Progenitor cell of endocrine pancreas (in vitro differentiated cells): ENCODE results near the gene CHRD. TPM values are rescaled to one million over a fixed set of nuclear protein-coding genes. Genes with fewer than 3 reads are reported as not detected.
A peak's percentile ranks its signal among the peaks of the same experiment; 100 is the strongest.

Experiments
- DNase-seq: peaks from one replicate; pipeline ENCODE4 v3.0.0; 2021; ENCODE audit warnings: low spot score; ENCODE audit not compliant: unreplicated experiment
- H3K27ac Mint-ChIP-seq: 2 replicates; pipeline ENCODE4 v1.8.0; 2021; ENCODE audit warnings: mild to moderate bottlenecking, moderate library complexity, mixed read lengths
- H3K27me3 Mint-ChIP-seq: 2 replicates; pipeline ENCODE4 v1.8.0; 2021; ENCODE audit warnings: mixed read lengths
- H3K36me3 Mint-ChIP-seq: 2 replicates; pipeline ENCODE4 v1.8.0; 2022; ENCODE audit warnings: mixed read lengths; ENCODE audit not compliant: insufficient read depth
- H3K4me1 Mint-ChIP-seq: 2 replicates; pipeline ENCODE4 v1.8.0; 2021; ENCODE audit warnings: low read depth, mixed read lengths
- H3K4me3 Mint-ChIP-seq: 2 replicates; pipeline ENCODE4 v1.8.0; 2021; ENCODE audit warnings: low read depth, mild to moderate bottlenecking, moderate library complexity, mixed read lengths
- H3K9me3 Mint-ChIP-seq: 2 replicates; pipeline ENCODE4 v1.8.0; 2021; ENCODE audit warnings: low read depth, mixed read lengths
- total RNA-seq: library from RNA; stranded (reverse); gene quantifications from 2 replicates; pipeline ENCODE4 v1.2.1, GENCODE V29; 2021
- TF ChIP-seq, protein P1 (sequence below): fragments of 200-600 bp; sonication (generic); IDR thresholded peaks from one replicate; pipeline ENCODE4 v1.5.0; 2021; ENCODE audit warnings: antibody characterized with exemption, mild to moderate bottlenecking; ENCODE audit not compliant: unreplicated experiment

The CHRD gene
- total RNA-seq, 1 donor from 2014 or later = 13.0 TPM

DNA sequence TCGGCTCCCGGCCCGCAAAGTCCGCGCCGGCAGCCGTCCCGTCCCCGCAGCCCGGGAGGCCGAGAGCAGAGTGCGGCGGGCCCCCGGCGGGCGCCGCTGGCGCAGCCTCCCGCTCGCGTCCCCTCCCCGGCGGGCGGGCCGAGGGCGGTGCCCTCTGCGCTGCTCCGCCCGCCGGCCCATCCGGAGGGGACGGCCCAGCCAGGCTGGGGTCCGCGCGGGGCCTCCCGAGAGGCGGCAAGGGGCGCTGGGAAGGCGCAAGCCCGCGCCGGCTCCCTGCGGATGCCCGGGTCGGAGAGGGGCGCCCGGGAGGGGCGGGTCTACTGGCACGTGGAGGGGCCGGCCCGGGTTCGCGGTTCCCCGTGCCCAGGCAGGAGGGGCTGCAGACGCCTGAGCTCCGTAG lies 18.3 kb upstream of the CHRD start, which contains the start of the genes CLCN2 and POLR2H:
Gene CLCN2 (minus strand): TSS at position 74 of the 400 bp plus-strand sequence. CDS start 126 bp downstream, outside the sequence.
Gene POLR2H (plus strand): TSS at position 179 of the 400 bp plus-strand sequence. CDS start 1,783 bp downstream, outside the sequence.
- H3K36me3 Mint-ChIP-seq = peaks cover 15% of the 10 kb centered on the region
- TF ChIP-seq, protein P1, sequence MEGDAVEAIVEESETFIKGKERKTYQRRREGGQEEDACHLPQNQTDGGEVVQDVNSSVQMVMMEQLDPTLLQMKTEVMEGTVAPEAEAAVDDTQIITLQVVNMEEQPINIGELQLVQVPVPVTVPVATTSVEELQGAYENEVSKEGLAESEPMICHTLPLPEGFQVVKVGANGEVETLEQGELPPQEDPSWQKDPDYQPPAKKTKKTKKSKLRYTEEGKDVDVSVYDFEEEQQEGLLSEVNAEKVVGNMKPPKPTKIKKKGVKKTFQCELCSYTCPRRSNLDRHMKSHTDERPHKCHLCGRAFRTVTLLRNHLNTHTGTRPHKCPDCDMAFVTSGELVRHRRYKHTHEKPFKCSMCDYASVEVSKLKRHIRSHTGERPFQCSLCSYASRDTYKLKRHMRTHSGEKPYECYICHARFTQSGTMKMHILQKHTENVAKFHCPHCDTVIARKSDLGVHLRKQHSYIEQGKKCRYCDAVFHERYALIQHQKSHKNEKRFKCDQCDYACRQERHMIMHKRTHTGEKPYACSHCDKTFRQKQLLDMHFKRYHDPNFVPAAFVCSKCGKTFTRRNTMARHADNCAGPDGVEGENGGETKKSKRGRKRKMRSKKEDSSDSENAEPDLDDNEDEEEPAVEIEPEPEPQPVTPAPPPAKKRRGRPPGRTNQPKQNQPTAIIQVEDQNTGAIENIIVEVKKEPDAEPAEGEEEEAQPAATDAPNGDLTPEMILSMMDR = no peak
- H3K4me1 Mint-ChIP-seq = peaks cover 26% of the 10 kb centered on the region
- H3K4me3 Mint-ChIP-seq = peak within 1 kb of the TSS; percentile 96
- H3K9me3 Mint-ChIP-seq = no peaks in the 10 kb centered on the region
- H3K27ac Mint-ChIP-seq = peak within 1 kb of the TSS; percentile 97
- H3K27me3 Mint-ChIP-seq = peaks cover 5% of the 10 kb centered on the region
- peak; percentile 64 for DNase-seq

DNA sequence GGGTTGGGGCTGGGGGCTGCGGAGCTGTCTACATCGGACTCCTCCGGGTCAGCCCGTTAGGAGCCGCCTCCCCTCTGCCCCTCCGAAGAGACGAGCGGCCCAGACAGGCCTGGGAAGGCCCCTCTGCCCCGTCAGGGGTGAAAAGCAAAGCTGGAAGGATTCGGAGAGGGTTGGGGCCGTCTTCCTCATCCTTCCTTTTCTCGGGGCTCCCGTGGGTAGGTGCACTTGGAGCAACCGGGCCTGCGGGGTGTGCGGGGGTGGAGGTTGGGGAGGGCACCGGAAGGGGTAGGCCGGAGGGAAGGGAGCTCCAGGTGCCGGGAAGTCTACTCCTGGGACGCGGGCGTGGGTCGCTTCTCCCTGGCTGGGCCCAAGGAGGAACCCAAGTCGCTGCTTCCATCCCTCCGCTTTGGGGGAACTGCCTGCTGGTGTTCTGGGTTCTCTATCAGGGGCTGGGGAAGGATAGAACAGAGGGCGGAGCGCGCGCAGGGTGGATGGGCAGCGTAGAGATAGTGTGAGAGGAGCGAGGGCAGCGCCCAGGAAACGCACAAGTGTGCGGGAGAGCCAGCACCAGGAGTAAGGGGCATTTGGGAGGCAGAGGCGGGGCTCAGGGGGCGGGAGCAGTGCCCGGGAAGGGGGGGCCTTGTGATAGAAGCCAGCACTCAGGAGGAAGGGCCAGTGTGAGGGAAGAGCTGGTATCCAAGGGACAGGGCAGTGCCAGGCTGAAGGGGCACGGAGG lies 17.8 kb upstream of the CHRD start:
- Mint-ChIP-seq H3K9me3 (no peaks in the 10 kb centered on the region), H3K4me3 (peak overlapping the region; percentile 96), H3K4me1 (peaks cover 31% of the 10 kb centered on the region), H3K27ac (peak overlapping the region; percentile 97), H3K27me3 (peaks cover 5% of the 10 kb centered on the region), H3K36me3 (peaks cover 21% of the 10 kb centered on the region)
- peak; percentile 45 for DNase-seq
- TF ChIP-seq, protein P1 = no peak

DNA sequence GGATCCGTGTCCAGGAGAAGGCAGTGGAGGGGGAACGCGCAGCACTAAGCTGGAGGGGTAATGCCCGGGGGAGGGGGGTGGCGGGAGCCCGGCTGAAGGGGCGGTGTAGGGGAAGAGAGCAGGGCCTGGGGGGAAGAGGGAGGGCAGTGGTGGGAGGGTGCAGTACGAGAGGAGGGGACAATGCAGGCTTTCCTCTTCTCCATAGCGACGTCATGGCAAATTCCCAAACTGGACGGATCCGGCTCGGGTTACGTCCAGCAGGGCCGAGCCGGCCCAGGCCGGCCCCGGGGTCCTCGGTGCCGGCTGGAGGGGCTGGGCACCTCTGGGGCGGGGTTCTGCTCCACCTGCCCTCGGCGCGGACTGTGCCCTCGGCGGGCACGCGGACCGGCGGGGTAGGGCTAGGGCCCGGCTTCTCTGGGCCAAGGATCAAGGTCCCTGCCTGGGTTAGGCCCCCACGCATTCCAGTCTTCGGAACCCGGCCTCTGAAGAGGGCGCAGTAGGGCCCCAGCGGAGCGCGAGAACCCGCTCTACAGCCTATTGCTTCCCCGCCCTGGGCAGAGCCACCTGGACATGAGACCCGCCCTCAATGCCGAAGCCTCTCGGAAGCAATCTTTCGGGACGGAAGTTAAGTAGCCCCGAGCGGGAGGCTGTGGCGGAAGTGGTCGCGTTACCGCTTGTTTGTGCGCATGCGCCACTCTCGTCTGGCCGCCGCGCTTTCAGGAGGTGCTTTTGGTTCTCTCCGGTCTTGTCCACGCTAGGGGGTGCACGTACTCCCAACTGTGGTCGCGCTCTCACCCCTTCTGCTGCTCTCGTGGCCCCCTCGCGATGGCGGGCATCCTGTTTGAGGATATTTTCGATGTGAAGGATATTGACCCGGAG lies 16.9 kb upstream of the CHRD start:
- Mint-ChIP-seq H3K4me1 (peaks cover 31% of the 10 kb centered on the region), H3K4me3 (peak overlapping the region; percentile 96), H3K27me3 (peaks cover 5% of the 10 kb centered on the region), H3K36me3 (peaks cover 25% of the 10 kb centered on the region), H3K27ac (peak overlapping the region; percentile 99), H3K9me3 (no peaks in the 10 kb centered on the region)
- peak; percentile 93 for DNase-seq
- TF ChIP-seq, protein P1 = peak; percentile 64

DNA sequence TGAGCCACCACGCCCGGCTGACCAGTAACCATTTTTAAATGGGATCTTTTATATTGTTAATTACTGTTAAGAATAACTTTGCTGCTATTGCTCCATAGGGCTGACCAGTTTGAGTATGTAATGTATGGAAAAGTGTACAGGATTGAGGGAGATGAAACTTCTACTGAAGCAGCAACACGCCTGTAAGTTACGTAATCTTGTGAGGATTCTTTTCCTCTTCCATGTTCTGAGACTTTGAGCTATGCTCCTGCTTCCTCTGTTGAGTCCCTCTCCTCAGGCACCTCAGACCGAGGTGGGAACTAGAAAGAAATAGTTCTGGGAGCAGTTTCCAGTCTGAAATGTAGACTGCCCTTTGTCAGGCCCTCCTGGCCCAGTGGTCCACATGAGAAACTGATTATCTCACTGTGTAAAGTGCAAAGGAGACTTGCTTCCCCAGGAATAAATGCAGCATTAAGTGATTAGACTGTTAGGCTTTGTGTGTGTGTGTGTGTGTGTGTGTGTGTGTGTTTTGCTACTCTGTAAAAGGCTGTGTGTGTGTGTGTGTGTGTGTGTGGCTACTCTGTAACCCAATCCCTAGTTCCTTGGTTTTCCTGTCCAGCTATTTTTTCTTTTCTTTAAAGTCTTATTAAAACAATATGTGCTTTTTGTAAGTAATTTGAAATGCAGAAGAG lies 13.1 kb upstream of the CHRD start:
- Mint-ChIP-seq H3K4me1 (peaks cover 20% of the 10 kb centered on the region), H3K27me3 (no peaks in the 10 kb centered on the region), H3K9me3 (no peaks in the 10 kb centered on the region), H3K4me3 (peak overlapping the region; percentile 37), H3K36me3 (peaks cover 30% of the 10 kb centered on the region), H3K27ac (peak overlapping the region; percentile 78)
- DNase-seq = no peak
- TF ChIP-seq, protein P1 = no peak

DNA sequence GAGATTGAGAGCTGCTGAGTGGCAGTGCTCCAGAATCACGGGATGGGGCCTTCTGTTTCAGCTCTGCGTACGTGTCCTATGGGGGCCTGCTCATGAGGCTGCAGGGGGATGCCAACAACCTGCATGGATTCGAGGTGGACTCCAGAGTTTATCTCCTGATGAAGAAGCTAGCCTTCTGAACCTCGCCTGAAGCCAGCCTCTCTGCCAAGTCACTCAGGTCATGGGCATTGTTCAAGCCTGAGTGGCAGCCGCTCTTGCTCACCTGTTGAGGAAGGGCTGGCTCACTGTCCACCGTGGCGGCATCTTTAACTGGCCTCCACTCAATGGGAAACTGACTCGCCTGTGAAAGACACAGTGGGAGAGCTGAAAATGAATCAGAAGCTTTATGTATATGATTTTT lies 11.7 kb upstream of the CHRD start:
- peaks cover 20% of the 10 kb centered on the region for H3K4me1 Mint-ChIP-seq
- no peak for DNase-seq
- TF ChIP-seq, protein P1 = no peak
- no peak overlapping the region for H3K4me3 Mint-ChIP-seq
- H3K27ac Mint-ChIP-seq = no peak overlapping the region
- no peaks in the 10 kb centered on the region for H3K27me3 Mint-ChIP-seq
- peaks cover 34% of the 10 kb centered on the region for H3K36me3 Mint-ChIP-seq
- no peaks in the 10 kb centered on the region for H3K9me3 Mint-ChIP-seq
